PC-3 (cell line): ENCODE results near the gene ZNF804A. TPM values are rescaled to one million over a fixed set of nuclear protein-coding genes. Genes with fewer than 3 reads are reported as not detected.

Source experiments
- ATAC-seq: fragments of 200-7000 bp; cut with Tn5 transposase; 2 replicates; pipeline ENCODE4 v1.9.1; 2020; ENCODE audit warnings: mild to moderate bottlenecking, moderate library complexity
- BruUV-seq: library from RNA; stranded (reverse); fragments of 400-500 nt; replicated peaks from 2 replicates; lab custom pipeline; 2021; lab: Mats Ljungman, UMichigan
- CTCF ChIA-PET: fragments of 300-600 bp; sonication (Branson Sonifier 250); formaldehyde crosslinking; loops from one replicate; lab custom pipeline; 2022; ENCODE audit warnings: antibody characterized with exemption; lab: Charles Lee
- POLR2A ChIA-PET: fragments of 300-600 bp; sonication (Branson Sonifier 250); formaldehyde crosslinking; loops from one replicate; lab custom pipeline; 2022; ENCODE audit warnings: antibody characterized with exemption; ENCODE audit not compliant: unreplicated experiment; lab: Charles Lee
- DNase-seq: peaks from one replicate; pipeline ENCODE4 v3.0.0-alpha.2; 2015
- H2AFZ ChIP-seq: fragments of 300-600 bp; sonication (generic); 2 replicates; pipeline ENCODE4 v1.6.0; 2016; ENCODE audit warnings: antibody characterized with exemption, low read length
- H3F3A ChIP-seq: fragments of 300-600 bp; sonication (generic); one replicate; pipeline ENCODE4 v1.6.0; 2017; ENCODE audit warnings: antibody characterized with exemption, low read length, control low read depth, mild to moderate bottlenecking; ENCODE audit not compliant: unreplicated experiment
- H3K27ac ChIP-seq: fragments of 300-600 bp; sonication (generic); 2 replicates; pipeline ENCODE4 v1.5.1; 2016; ENCODE audit warnings: mild to moderate bottlenecking, low read length
- H3K27me3 ChIP-seq: fragments of 300-600 bp; sonication (generic); 2 replicates; pipeline ENCODE4 v1.6.1; 2016; ENCODE audit warnings: low read length, mixed read lengths
- H3K36me3 ChIP-seq: fragments of 300-600 bp; sonication (generic); 2 replicates; pipeline ENCODE4 v1.6.1; 2016; ENCODE audit warnings: low read depth, mixed run types, low read length, mixed read lengths
- H3K4me1 ChIP-seq: fragments of 300-600 bp; sonication (generic); 2 replicates; pipeline ENCODE4 v1.5.1; 2016; ENCODE audit warnings: low read length; ENCODE audit not compliant: insufficient read depth
- H3K4me2 ChIP-seq: fragments of 300-600 bp; sonication (generic); 2 replicates; pipeline ENCODE4 v1.6.0; 2016; ENCODE audit warnings: low read length
- H3K4me3 ChIP-seq: fragments of 300-600 bp; sonication (generic); 2 replicates; pipeline ENCODE4 v1.5.1; 2016; ENCODE audit warnings: mild to moderate bottlenecking, low read length, mixed read lengths
- H3K79me2 ChIP-seq: fragments of 300-600 bp; sonication (generic); 2 replicates; pipeline ENCODE4 v1.6.1; 2017; ENCODE audit warnings: low read length, mixed read lengths
- H3K9ac ChIP-seq: fragments of 300-600 bp; sonication (generic); 2 replicates; pipeline ENCODE4 v1.6.0; 2016; ENCODE audit warnings: mild to moderate bottlenecking, low read length
- H3K9me2 ChIP-seq: fragments of 300-600 bp; sonication (generic); replicated peaks from 2 replicates; pipeline ENCODE4 v1.6.1; 2016; ENCODE audit warnings: mixed run types, low read length, mixed read lengths
- H3K9me3 ChIP-seq: fragments of 300-600 bp; sonication (generic); 2 replicates; pipeline ENCODE4 v1.6.1; 2016; ENCODE audit warnings: low read length, mixed read lengths
- H4K20me1 ChIP-seq: fragments of 300-600 bp; sonication (generic); 2 replicates; pipeline ENCODE4 v1.6.1; 2016; ENCODE audit warnings: low read length, mixed read lengths
- CTCF ChIP-seq: fragments of 300-600 bp; sonication (generic); conservative IDR thresholded peaks from 2 replicates; pipeline ENCODE4 v1.5.1; 2017; ENCODE audit warnings: antibody characterized with exemption, low read depth, mild to moderate bottlenecking, low read length
- EZH2 ChIP-seq: fragments of 300-600 bp; sonication (generic); IDR thresholded peaks from one replicate; pipeline ENCODE4 v1.6.1; 2017; ENCODE audit warnings: antibody characterized with exemption, mild to moderate bottlenecking, low read length; ENCODE audit not compliant: unreplicated experiment
- EZH2phosphoT487 ChIP-seq: fragments of 300-600 bp; sonication (generic); IDR thresholded peaks from 2 replicates; pipeline ENCODE4 v1.6.1; 2018; ENCODE audit warnings: mild to moderate bottlenecking, antibody characterized with exemption, low read length, borderline replicate concordance
- intact Hi-C: fragments of 100-400 bp; cut with micrococcal nuclease; formaldehyde crosslinking; loops from 2 replicates; pipeline ENCODE4 v1.9.0; 2023
- total RNA-seq: library from RNA; depleted of rRNA; stranded (reverse); fragments of >200 nt; gene quantifications from 2 replicates; pipeline ENCODE4 v1.2.3, GENCODE V29; 2014

ZNF804A gene
- total RNA-seq, 1 experiment from 2014 or later: 1.9 TPM

GRCh38 chr2:184729581-184729980, 131.3 kb downstream of the ZNF804A start:
- H3K9me2 ChIP-seq: no peaks in the 10 kb centered on the region
- no peaks in the 10 kb centered on the region for H3K36me3 ChIP-seq
- no peaks in the 10 kb centered on the region for H3F3A ChIP-seq
- ChIA-PET POLR2A (no interaction called here), CTCF (no interaction called here)
- intact Hi-C loops: no loop called here
- no peak for TF ChIP-seq EZH2
- TF ChIP-seq EZH2phosphoT487: no peak
- no peak for TF ChIP-seq CTCF
- H3K27ac ChIP-seq: no peak overlapping the region
- H3K27me3 ChIP-seq: no peaks in the 10 kb centered on the region
- H3K79me2 ChIP-seq: no peaks in the 10 kb centered on the region
- DNase-seq: peak; percentile 37
- no peak overlapping the region for H3K9ac ChIP-seq
- ATAC-seq: no peak
- H4K20me1 ChIP-seq: no peaks in the 10 kb centered on the region
- no peaks in the 10 kb centered on the region for H3K9me3 ChIP-seq
- H3K4me3 ChIP-seq: no peak overlapping the region
- no TSS peak for BruUV-seq
- no peak overlapping the region for H3K4me2 ChIP-seq
- no peak overlapping the region for H2AFZ ChIP-seq
- no peaks in the 10 kb centered on the region for H3K4me1 ChIP-seq

- Histone ChIP-seq H4K20me1 (no peaks in the 10 kb centered on the region), H3K4me2 (no peak overlapping the region), H3K4me3 (no peak overlapping the region), H3K9me3 (no peaks in the 10 kb centered on the region), H3F3A (no peaks in the 10 kb centered on the region), H3K27ac (no peak overlapping the region), H3K9ac (no peak overlapping the region), H3K9me2 (no peaks in the 10 kb centered on the region), H3K79me2 (no peaks in the 10 kb centered on the region), H3K36me3 (no peaks in the 10 kb centered on the region), H2AFZ (no peak overlapping the region), H3K27me3 (no peaks in the 10 kb centered on the region), H3K4me1 (no peaks in the 10 kb centered on the region)
- ChIA-PET POLR2A (no interaction called here), CTCF (no interaction called here)
- intact Hi-C loops: no loop called here
- no TSS peak for BruUV-seq
- DNase-seq (no peak), ATAC-seq (no peak)
- TF ChIP-seq EZH2phosphoT487: no peak
- TF ChIP-seq CTCF: no peak
- no peak for TF ChIP-seq EZH2
These were observed 132.0 kb downstream of the ZNF804A start for GRCh38 chr2:184730288-184730687.

- H4K20me1 ChIP-seq: no peaks in the 10 kb centered on the region
- H3K79me2 ChIP-seq: no peaks in the 10 kb centered on the region
- H3K27me3 ChIP-seq: no peaks in the 10 kb centered on the region
- H3K4me1 ChIP-seq: no peaks in the 10 kb centered on the region
- intact Hi-C loops: no loop called here
- no peaks in the 10 kb centered on the region for H3K36me3 ChIP-seq
- no peaks in the 10 kb centered on the region for H3K9me2 ChIP-seq
- H3K4me3 ChIP-seq: no peak overlapping the region
- H3F3A ChIP-seq: no peaks in the 10 kb centered on the region
- H3K4me2 ChIP-seq: no peak overlapping the region
- no peak overlapping the region for H3K27ac ChIP-seq
- H3K9ac ChIP-seq: no peak overlapping the region
- no TSS peak for BruUV-seq
- ATAC-seq (peak; percentile 66; the same call in 1 of the 2 replicates), DNase-seq (no peak)
- H3K9me3 ChIP-seq: no peaks in the 10 kb centered on the region
- TF ChIP-seq EZH2 (no peak), EZH2phosphoT487 (no peak), CTCF (no peak)
- ChIA-PET POLR2A (no interaction called here), CTCF (no interaction called here)
- H2AFZ ChIP-seq: no peak overlapping the region
These were observed 136.0 kb downstream of the ZNF804A start for GRCh38 chr2:184734338-184734737.
